ENCODE results near the gene SMIM41.

DNA sequence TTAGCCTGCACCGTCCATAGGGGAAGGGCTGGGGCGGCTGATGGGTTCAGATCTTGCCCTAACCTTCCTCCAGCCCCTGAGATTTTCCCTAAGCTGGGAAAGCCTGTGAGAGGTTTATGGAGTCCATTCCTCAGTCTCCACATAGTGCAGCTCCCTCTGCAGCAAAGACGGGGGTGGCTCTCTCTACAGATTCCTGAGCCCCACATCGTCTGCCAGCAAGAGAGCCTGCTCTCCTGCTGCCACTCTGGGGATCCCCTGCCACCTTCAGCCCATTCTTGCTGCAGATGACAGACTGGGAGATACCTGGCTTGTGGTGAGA, 3.1 kb downstream of the SMIM41 start:
- no peak for TF ChIP-seq CTCF (IDR thresholded peaks at IDR 0.05; ENCODE audit: poor library complexity, severe bottlenecking)
- no peak for TF ChIP-seq TAF1 (IDR thresholded peaks at IDR 0.05; ENCODE audit: low read depth)
- TF ChIP-seq EZH2 (IDR thresholded peaks at IDR 0.05; ENCODE audit: borderline replicate concordance, insufficient read depth, low read length, poor library complexity, severe bottlenecking) = no peak
- TF ChIP-seq POLR2AphosphoS5 (IDR thresholded peaks at IDR 0.05) = no peak
- TF ChIP-seq RAD21 (conservative IDR thresholded peaks at IDR 0.05) = no peak
- TF ChIP-seq, protein P1, sequence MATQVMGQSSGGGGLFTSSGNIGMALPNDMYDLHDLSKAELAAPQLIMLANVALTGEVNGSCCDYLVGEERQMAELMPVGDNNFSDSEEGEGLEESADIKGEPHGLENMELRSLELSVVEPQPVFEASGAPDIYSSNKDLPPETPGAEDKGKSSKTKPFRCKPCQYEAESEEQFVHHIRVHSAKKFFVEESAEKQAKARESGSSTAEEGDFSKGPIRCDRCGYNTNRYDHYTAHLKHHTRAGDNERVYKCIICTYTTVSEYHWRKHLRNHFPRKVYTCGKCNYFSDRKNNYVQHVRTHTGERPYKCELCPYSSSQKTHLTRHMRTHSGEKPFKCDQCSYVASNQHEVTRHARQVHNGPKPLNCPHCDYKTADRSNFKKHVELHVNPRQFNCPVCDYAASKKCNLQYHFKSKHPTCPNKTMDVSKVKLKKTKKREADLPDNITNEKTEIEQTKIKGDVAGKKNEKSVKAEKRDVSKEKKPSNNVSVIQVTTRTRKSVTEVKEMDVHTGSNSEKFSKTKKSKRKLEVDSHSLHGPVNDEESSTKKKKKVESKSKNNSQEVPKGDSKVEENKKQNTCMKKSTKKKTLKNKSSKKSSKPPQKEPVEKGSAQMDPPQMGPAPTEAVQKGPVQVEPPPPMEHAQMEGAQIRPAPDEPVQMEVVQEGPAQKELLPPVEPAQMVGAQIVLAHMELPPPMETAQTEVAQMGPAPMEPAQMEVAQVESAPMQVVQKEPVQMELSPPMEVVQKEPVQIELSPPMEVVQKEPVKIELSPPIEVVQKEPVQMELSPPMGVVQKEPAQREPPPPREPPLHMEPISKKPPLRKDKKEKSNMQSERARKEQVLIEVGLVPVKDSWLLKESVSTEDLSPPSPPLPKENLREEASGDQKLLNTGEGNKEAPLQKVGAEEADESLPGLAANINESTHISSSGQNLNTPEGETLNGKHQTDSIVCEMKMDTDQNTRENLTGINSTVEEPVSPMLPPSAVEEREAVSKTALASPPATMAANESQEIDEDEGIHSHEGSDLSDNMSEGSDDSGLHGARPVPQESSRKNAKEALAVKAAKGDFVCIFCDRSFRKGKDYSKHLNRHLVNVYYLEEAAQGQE (IDR thresholded peaks at IDR 0.05; ENCODE audit: borderline replicate concordance) = no peak
- TF ChIP-seq EP300 (conservative IDR thresholded peaks at IDR 0.05; ENCODE audit: poor library complexity, severe bottlenecking) = no peak
